Heart left ventricle (tissue), 16 donors: Measurements from ENCODE around the gene THAP3. TPM values are rescaled to one million over a fixed set of nuclear protein-coding genes. Genes with fewer than 3 reads are reported as not detected.
"Not testable (repeated sequence)": the region's sequence is repeated elsewhere in the genome, so short reads cannot be mapped to it uniquely, and the experiment has no call there.

Experiments
- ATAC-seq, 4 donors: fragments of 200-7000 bp; cut with Tn5 transposase; one replicate each; pipeline ENCODE4 v1.9.1; 2020 to 2022; ENCODE audit warnings: moderate library complexity in 4 of 4, mild to moderate bottlenecking in 3 of 4, moderate number of reproducible peaks in 1 of 4
- DNase-seq, 5 donors: peaks; one replicate each; pipeline ENCODE4 v3.0.0-alpha.2; 2020
- H3K27ac ChIP-seq, 12 donors: fragments of 200-600 bp; sonication (generic) in 4 of 12; one replicate each; pipeline versions ENCODE4 v1.5.0 to v1.8.0; 2016 to 2022; ENCODE audit warnings: mild to moderate bottlenecking in 2 of 12
- H3K27me3 ChIP-seq, 9 donors: fragments of 200-600 bp; sonication (generic) in 2 of 9; one replicate each; pipeline versions ENCODE4 v1.5.1 to v1.8.0; 2016 to 2022; ENCODE audit warnings: mild to moderate bottlenecking in 3 of 9
- H3K36me3 ChIP-seq, 9 donors: fragments of 200-600 bp; sonication (generic) in 2 of 9; one replicate each; pipeline versions ENCODE4 v1.5.0 to v1.8.0; 2018 to 2022; ENCODE audit warnings: mild to moderate bottlenecking in 2 of 9
- H3K4me1 ChIP-seq, 12 donors: fragments of 200-600 bp; sonication (generic) in 4 of 12; one replicate each; pipeline versions ENCODE4 v1.5.0 to v1.8.0; 2016 to 2022; ENCODE audit warnings: mild to moderate bottlenecking in 3 of 12
- H3K4me3 ChIP-seq, 12 donors: fragments of 200-600 bp; sonication (generic) in 4 of 12; one replicate each; pipeline versions ENCODE4 v1.5.0 to v1.8.0; 2017 to 2022; ENCODE audit warnings: mild to moderate bottlenecking in 9 of 12, moderate library complexity in 4 of 12
- H3K9me3 ChIP-seq, 12 donors: fragments of 200-600 bp; sonication (generic) in 4 of 12; one replicate each; pipeline versions ENCODE4 v1.5.0 to v1.8.0; 2016 to 2022; ENCODE audit warnings: mild to moderate bottlenecking in 1 of 12
- POLR2A ChIP-seq, 2 donors: fragments of 450-650 bp; IDR thresholded peaks; one replicate each; pipeline ENCODE4 v1.6.1; 2017; ENCODE audit warnings: antibody characterized with exemption in 2 of 2, mild to moderate bottlenecking in 2 of 2, moderate library complexity in 2 of 2
- WGBS, 4 donors: extraction: QIAGEN DNeasy Blood & Tissue Kit in 2 of 4; methylation state at CpG; one replicate each; pipeline versions ENCODE4 v1.1.5 to v1.1.7; 2013 to 2018; 5-methylcytosine and 5-hydroxymethylcytosine counted together
- intact Hi-C, 10 donors: fragments of 100-400 bp; cut with DNase I; formaldehyde crosslinking; loops; one replicate each; pipeline versions ENCODE4 v1.11.1 to v1.14.2; 2022
- polyA plus RNA-seq, 2 donors: library from polyadenylated mRNA; stranded (reverse); fragments of 200-250 nt; gene quantifications; one replicate each; pipeline ENCODE4 v1.2.3, GENCODE V29; 2013
- total RNA-seq, 9 donors: library from RNA; depleted of rRNA in 2 of 9; stranded (reverse); fragments of >200 nt in 2 of 9; fragmentation: NEBNext Ultra II Directional in 3 of 9; extraction: Animal tissue kit (Norgen Biotek cat#: 25700) in 3 of 9; gene quantifications; one replicate each; pipeline versions ENCODE4 v1.1.0 to v1.2.4, GENCODE V29; 2016 to 2023
- TF ChIP-seq, protein P1 (sequence below), 12 donors: fragments of 200-600 bp; sonication (generic) in 4 of 12; IDR thresholded peaks; one replicate each; pipeline versions ENCODE4 v1.5.0 to v1.8.0; 2018 to 2022; ENCODE audit warnings: antibody characterized with exemption in 12 of 12, mild to moderate bottlenecking in 5 of 12
- donor health status: ischemic (EF 13 %, LVEDD 7.1; RV severe dilation, severe dysfunction).
- donor health status: healthy with polysubstance abuse.
- donor health status: DM: no; HTN: yes; CAD: no.
- donor health status: DM: no; HTN: no; CAD: no.
- donor health status: ischemic (EF 25% LVEDD 6.9; RV normal size, moderate dysfunction).
- donor health status: ischemic (EF 25% LVEDD 5.7; RV mildly dilated, moderate dysfunction).
- donor health status: healthy.
- donor health status: DM: yes; HTN: yes; CAD: no.
- donor health status: ischemic (EF 35%, LVEDD 5.7; RV mildly dilated, moderate dysfunction).
- donor health status: nonischemic (EF 11% LVEDD 7.7; RV severe dilation, severe dysfunction).
- donor health status: DM: yes; HTN: yes; CAD: no.
- donor health status: PGD.
- donor health status: ischemic (EF 29% LVEDD 5.4; RV normal size, mild dysfunction).
- donor health status: nonischemic (EF 23%, LVEDD 6.1; RV moderate dilation, normal function).

THAP3 gene
- total and polyA plus RNA-seq, 11 donors, result 7.5 to 22.1 (median 14.0) TPM

DNA sequence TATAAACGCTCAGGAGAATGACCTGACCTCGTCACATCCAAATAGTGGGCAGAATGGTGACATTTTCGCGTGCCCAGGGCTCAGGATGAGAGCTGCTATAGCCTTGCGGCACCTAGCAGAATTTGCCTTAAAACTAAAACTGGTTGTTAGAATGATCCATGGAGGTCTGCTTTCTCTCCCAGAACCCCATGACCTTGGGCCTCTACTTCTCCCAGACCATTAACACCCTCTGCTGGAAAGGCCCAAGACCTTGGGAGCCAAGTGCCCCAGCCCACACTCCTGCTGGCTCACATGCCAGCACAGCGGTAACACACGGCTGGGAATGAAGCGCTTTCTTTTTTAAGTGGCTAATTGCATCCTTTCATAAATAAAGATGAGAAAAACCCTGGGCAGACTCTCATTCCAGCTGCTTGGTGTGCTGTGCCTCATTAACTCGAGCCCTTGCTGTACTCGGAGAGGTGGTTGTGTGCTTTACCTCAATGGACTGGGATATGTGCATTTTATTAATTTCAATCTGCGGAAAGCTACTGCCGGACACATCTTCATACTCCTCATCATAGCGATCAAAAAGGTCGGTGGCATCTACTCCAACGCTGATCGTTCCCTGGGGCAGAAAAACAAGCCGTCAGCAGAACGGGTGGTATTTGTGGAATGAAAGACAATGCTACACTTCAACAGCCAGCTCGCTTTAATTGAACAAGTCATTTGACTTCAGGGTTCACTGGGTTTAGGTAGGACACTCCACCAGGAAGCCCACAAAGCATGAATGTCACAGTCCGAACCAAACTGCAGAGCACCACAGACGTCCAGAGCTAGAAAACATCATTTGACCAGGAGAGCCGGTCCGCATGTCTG, 29.0 kb downstream of the THAP3 start:
- Histone ChIP-seq H3K36me3 (peaks cover 3 to 60% (median 45%) of the 10 kb centered on the region in 9 donors), H3K9me3 (no peaks in the 10 kb centered on the region), H3K4me3 (no peak overlapping the region), H3K27ac (no peak overlapping the region), H3K27me3 (no peaks in the 10 kb centered on the region), H3K4me1 (peaks cover 0 to 8% (median 0%) of the 10 kb centered on the region in 12 donors)
- no peak for ATAC-seq
- WGBS, 4 donors, result 88 to 93% (median 91%) methylated on average over 23 of the region's 23 CpGs
- no peak for TF ChIP-seq POLR2A (IDR thresholded peaks at IDR 0.05)
- TF ChIP-seq, protein P1, sequence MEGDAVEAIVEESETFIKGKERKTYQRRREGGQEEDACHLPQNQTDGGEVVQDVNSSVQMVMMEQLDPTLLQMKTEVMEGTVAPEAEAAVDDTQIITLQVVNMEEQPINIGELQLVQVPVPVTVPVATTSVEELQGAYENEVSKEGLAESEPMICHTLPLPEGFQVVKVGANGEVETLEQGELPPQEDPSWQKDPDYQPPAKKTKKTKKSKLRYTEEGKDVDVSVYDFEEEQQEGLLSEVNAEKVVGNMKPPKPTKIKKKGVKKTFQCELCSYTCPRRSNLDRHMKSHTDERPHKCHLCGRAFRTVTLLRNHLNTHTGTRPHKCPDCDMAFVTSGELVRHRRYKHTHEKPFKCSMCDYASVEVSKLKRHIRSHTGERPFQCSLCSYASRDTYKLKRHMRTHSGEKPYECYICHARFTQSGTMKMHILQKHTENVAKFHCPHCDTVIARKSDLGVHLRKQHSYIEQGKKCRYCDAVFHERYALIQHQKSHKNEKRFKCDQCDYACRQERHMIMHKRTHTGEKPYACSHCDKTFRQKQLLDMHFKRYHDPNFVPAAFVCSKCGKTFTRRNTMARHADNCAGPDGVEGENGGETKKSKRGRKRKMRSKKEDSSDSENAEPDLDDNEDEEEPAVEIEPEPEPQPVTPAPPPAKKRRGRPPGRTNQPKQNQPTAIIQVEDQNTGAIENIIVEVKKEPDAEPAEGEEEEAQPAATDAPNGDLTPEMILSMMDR (IDR thresholded peaks at IDR 0.05), result no peak
- intact Hi-C loops, result no loop called here
- DNase-seq, result no peak

DNA sequence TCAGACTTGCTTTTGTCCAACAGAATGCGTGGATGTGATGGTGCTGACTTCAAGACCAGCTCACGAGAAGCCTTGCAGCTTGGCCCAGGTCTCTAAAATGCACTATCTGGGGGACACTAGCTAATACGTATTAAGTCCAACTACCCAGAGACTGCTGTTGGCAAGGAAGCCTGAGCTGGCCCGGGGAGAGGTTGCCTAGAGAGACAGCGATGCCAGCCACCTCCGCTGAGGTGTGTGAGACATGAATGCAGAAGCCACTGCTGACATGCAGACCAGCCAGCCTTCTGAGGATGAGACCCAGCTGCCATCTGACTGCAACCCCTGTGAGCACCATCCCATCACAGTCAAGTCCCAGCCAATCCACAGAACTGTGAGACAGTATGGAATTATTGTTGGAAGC, 32.5 kb downstream of the THAP3 start:
- no peak overlapping the region for H3K27ac ChIP-seq
- H3K9me3 ChIP-seq, result no peaks in the 10 kb centered on the region
- intact Hi-C loops, result no loop called here
- TF ChIP-seq, protein P1 (IDR thresholded peaks at IDR 0.05), result no peak
- no peak for TF ChIP-seq POLR2A (IDR thresholded peaks at IDR 0.05)
- ATAC-seq (peak; percentile 53 to 85 (median 76)), DNase-seq (peak in 2 of 5 donors; percentile 37 to 61)
- H3K4me1 ChIP-seq, result peaks cover 0 to 8% (median 0%) of the 10 kb centered on the region in 12 donors
- WGBS, 4 donors, result 55 to 61% (median 58%) methylated on average over 6 of the region's 6 CpGs
- no peaks in the 10 kb centered on the region for H3K27me3 ChIP-seq
- H3K4me3 ChIP-seq, result no peak overlapping the region
- H3K36me3 ChIP-seq, result peaks cover 3 to 34% (median 21%) of the 10 kb centered on the region in 9 donors

DNA sequence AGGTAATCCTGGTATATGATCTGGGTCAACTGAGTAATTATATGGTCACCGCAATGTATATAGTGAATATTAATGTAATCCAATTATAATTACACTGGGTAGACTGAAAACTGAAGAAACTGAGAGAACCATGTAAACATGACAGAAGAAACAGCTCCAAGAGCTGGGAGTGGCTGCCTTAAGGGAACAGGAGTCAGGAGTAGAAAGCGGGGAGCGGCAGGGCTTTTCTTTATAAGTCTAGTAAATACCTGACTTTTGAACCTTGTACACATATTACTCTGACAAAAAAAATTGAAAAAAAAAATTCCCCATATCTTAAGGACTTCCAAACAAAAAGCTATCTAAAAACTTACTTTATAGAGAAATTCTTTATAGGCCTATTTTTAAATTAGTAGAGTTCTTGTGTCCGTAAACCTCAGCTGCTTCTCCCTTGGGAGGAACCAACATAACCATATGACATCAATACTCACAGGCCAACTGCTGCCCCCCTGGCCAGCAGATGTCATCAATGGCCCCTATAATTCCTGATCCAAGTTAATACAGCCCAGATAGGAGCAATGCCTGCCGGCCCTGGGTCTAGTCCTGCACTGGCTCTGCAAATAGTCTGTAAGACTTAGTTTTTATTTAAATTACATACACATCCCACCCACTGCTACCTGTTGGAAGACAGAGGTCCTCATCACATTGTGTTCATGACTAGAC, 33.8 kb downstream of the THAP3 start:
- peaks cover 0 to 20% (median 8%) of the 10 kb centered on the region in 9 donors for H3K36me3 ChIP-seq
- H3K27ac ChIP-seq, result no peak overlapping the region
- H3K27me3 ChIP-seq, result no peaks in the 10 kb centered on the region
- peaks cover 0 to 8% (median 0%) of the 10 kb centered on the region in 12 donors for H3K4me1 ChIP-seq
- TF ChIP-seq, protein P1 (IDR thresholded peaks at IDR 0.05), result no peak
- TF ChIP-seq POLR2A (IDR thresholded peaks at IDR 0.05), result no peak
- no peaks in the 10 kb centered on the region for H3K9me3 ChIP-seq
- DNase-seq, result no peak
- intact Hi-C loops, result no loop called here
- no peak overlapping the region for H3K4me3 ChIP-seq
- WGBS, 4 donors, result 81 to 87% (median 85%) methylated on average over 5 of the region's 5 CpGs
- ATAC-seq, result no peak

DNA sequence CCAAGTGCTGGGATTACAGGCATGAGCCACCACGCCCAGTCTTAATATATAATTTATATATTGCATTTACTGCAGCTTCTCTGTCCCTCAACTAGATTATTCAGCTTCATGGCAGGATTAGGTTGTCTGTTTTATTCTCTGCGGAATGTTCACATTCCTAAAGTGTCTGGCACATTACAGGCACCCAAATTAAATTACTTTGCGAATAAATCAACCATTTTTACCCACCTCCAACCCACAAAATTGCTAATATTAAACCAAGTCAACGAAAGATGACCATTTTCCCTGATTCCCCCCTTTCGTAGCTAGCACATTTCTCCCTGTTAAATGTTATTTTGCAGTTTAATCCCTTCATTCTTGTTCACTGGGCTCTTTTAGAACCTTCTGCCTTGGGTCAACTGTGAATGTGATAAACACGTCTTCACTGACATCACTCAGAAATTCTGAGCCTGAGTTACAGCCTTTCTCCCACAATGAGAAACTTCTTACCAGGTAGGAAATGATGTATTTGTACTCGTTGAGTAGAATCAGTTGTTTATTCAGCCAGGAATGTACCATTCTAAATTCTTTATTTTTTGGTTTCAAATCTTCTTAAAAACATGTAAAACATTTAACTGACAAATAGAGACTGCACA, 35.9 kb downstream of the THAP3 start:
- no peak overlapping the region for H3K4me3 ChIP-seq
- TF ChIP-seq POLR2A (IDR thresholded peaks at IDR 0.05), result no peak
- TF ChIP-seq, protein P1 (IDR thresholded peaks at IDR 0.05), result no peak
- no peak for ATAC-seq
- 79 to 87% (median 84%) methylated on average over 7 of the region's 7 CpGs for WGBS, 4 donors
- DNase-seq, result no peak
- no peaks in the 10 kb centered on the region for H3K9me3 ChIP-seq
- H3K27me3 ChIP-seq, result no peaks in the 10 kb centered on the region
- peaks cover 0 to 8% (median 0%) of the 10 kb centered on the region in 12 donors for H3K4me1 ChIP-seq
- no peak overlapping the region for H3K27ac ChIP-seq
- intact Hi-C loops, result no loop called here
- H3K36me3 ChIP-seq, result peaks cover 0 to 16% (median 4%) of the 10 kb centered on the region in 9 donors

DNA sequence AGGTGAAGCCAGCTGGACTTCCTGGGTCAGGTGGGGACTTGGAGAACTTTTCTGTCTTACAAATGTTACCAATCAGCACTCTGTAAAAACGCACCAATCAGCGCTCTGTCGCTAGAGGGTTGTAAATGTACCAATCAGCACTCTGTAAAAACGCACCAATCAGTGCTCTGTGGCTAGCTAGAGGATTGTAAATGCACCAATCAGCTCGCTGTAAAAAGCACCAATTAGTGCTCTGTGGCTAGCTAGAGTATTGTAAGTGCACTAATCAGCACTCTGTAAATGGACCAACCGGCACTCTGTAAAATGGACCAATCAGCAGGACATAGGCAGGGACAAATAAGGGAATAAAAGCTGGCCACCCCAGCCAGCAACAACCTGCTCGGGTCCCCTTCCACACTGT, 37.8 kb downstream of the THAP3 start:
- DNase-seq, H3K4me3 ChIP-seq, H3K27ac ChIP-seq, intact Hi-C loops, H3K27me3 ChIP-seq, ATAC-seq, H3K9me3 ChIP-seq: not testable (repeated sequence)
- Histone ChIP-seq H3K36me3 (peaks cover 0 to 36% (median 24%) of the 10 kb centered on the region in 9 donors), H3K4me1 (peaks cover 0 to 11% (median under 1%) of the 10 kb centered on the region in 12 donors)
- 89 to 98% (median 98%) methylated on average over 7 of the region's 7 CpGs for WGBS, 4 donors
